SJSA1 (cell line): Measurements from ENCODE around the gene ITGA5. TPM values are rescaled to one million over a fixed set of nuclear protein-coding genes. Genes with fewer than 3 reads are reported as not detected.

Source experiments
- DNase-seq, 2 experiments: peaks; one replicate each; pipeline ENCODE4 v3.0.0-alpha.2; 2015 to 2020; ENCODE audit warnings: low spot score in 2 of 2, low read depth in 1 of 2
- H3K27ac ChIP-seq: fragments of 250-450 bp; sonication (Bioruptor Pico); 2 replicates; pipeline ENCODE4 v1.5.1; 2020; ENCODE audit warnings: mild to moderate bottlenecking, moderate library complexity
- H3K27me3 ChIP-seq: fragments of 250-450 bp; sonication (Bioruptor Pico); replicated peaks from 2 replicates; pipeline ENCODE4 v1.5.1; 2020; ENCODE audit warnings: mild to moderate bottlenecking, moderate library complexity
- H3K36me3 ChIP-seq: fragments of 250-450 bp; sonication (Bioruptor Pico); 2 replicates; pipeline ENCODE4 v1.5.1; 2020; ENCODE audit warnings: mild to moderate bottlenecking
- H3K4me1 ChIP-seq: fragments of 250-450 bp; sonication (Bioruptor Pico); replicated peaks from 2 replicates; pipeline ENCODE4 v1.6.1; 2021; ENCODE audit warnings: mild to moderate bottlenecking
- H3K4me3 ChIP-seq: fragments of 250-450 bp; sonication (Bioruptor Pico); 2 replicates; pipeline ENCODE4 v1.5.1; 2020; ENCODE audit warnings: mild to moderate bottlenecking
- H3K9me3 ChIP-seq: fragments of 250-450 bp; sonication (Bioruptor Pico); replicated peaks from 2 replicates; pipeline ENCODE4 v1.5.1; 2020; ENCODE audit warnings: mild to moderate bottlenecking
- total RNA-seq: library from RNA; depleted of rRNA; stranded (reverse); fragments of >200 nt; shearing (Covaris generic); gene quantifications from 2 replicates; pipeline ENCODE4 v1.2.3, GENCODE V29; 2014; rRNA removed

The ITGA5 gene
- 78.9 and 99.4 TPM in 2 replicates for total RNA-seq

- peak; percentile 76 to 86 for DNase-seq
- Histone ChIP-seq H3K27me3 (no peaks in the 10 kb centered on the region), H3K4me1 (peaks cover 61% of the 10 kb centered on the region), H3K9me3 (no peaks in the 10 kb centered on the region), H3K36me3 (peaks cover 18% of the 10 kb centered on the region; the same call in 1 of the 2 replicates), H3K27ac (peak within 1 kb of the TSS; percentile 83), H3K4me3 (peak within 1 kb of the TSS; percentile 93)
These were observed at the start of gene ITGA5 for GRCh38 chr12:54419088-54419887. ITGA5 (minus strand) TSS chr12:54419266; CDS start chr12:54419198, 68 bp downstream.

GRCh38 chr12:54465857-54466523, 46.9 kb upstream of the ITGA5 start:
- no peak overlapping the region for H3K4me3 ChIP-seq
- DNase-seq = no peak

GRCh38 chr12:54463484-54463883, 44.4 kb upstream of the ITGA5 start:
- Histone ChIP-seq H3K9me3 (no peaks in the 10 kb centered on the region), H3K27ac (no peak overlapping the region), H3K4me3 (no peak overlapping the region), H3K27me3 (peaks cover 41% of the 10 kb centered on the region), H3K36me3 (no peaks in the 10 kb centered on the region), H3K4me1 (no peaks in the 10 kb centered on the region)
- DNase-seq = no peak

More at GRCh38 chr12:54465857-54466523, 46.9 kb upstream of the ITGA5 start:
- H3K27ac ChIP-seq = no peak overlapping the region
- H3K27me3 ChIP-seq = peaks cover 40% of the 10 kb centered on the region
- no peaks in the 10 kb centered on the region for H3K9me3 ChIP-seq
- no peaks in the 10 kb centered on the region for H3K4me1 ChIP-seq
- H3K36me3 ChIP-seq = no peaks in the 10 kb centered on the region

GRCh38 chr12:54463034-54463433, 44.0 kb upstream of the ITGA5 start:
- no peak for DNase-seq
- no peaks in the 10 kb centered on the region for H3K4me1 ChIP-seq
- no peaks in the 10 kb centered on the region for H3K36me3 ChIP-seq
- H3K9me3 ChIP-seq = no peaks in the 10 kb centered on the region
- no peak overlapping the region for H3K4me3 ChIP-seq
- H3K27me3 ChIP-seq = peaks cover 42% of the 10 kb centered on the region
- no peak overlapping the region for H3K27ac ChIP-seq

- no peak for DNase-seq
- Histone ChIP-seq H3K9me3 (no peaks in the 10 kb centered on the region), H3K27ac (no peak overlapping the region), H3K27me3 (peaks cover 51% of the 10 kb centered on the region), H3K36me3 (no peaks in the 10 kb centered on the region), H3K4me1 (no peaks in the 10 kb centered on the region), H3K4me3 (no peak overlapping the region)
These were observed 41.4 kb upstream of the ITGA5 start for GRCh38 chr12:54460317-54460923.

GRCh38 chr12:54459355-54459754, 40.3 kb upstream of the ITGA5 start:
- Histone ChIP-seq H3K27ac (no peak overlapping the region), H3K27me3 (peaks cover 56% of the 10 kb centered on the region), H3K36me3 (no peaks in the 10 kb centered on the region), H3K9me3 (no peaks in the 10 kb centered on the region), H3K4me1 (no peaks in the 10 kb centered on the region), H3K4me3 (no peak overlapping the region)
- DNase-seq = no peak

GRCh38 chr12:54455760-54456469, 36.8 kb upstream of the ITGA5 start:
- Histone ChIP-seq H3K27me3 (peaks cover 56% of the 10 kb centered on the region), H3K4me3 (no peak overlapping the region), H3K4me1 (no peaks in the 10 kb centered on the region), H3K27ac (no peak overlapping the region), H3K9me3 (no peaks in the 10 kb centered on the region), H3K36me3 (no peaks in the 10 kb centered on the region)
- DNase-seq = no peak

GRCh38 chr12:54452628-54453027, 33.6 kb upstream of the ITGA5 start:
- Histone ChIP-seq H3K27me3 (peaks cover 51% of the 10 kb centered on the region), H3K4me1 (no peaks in the 10 kb centered on the region)

GRCh38 chr12:54448344-54448743, 29.3 kb upstream of the ITGA5 start:
- Histone ChIP-seq H3K27ac (no peak overlapping the region), H3K36me3 (no peaks in the 10 kb centered on the region), H3K4me3 (no peak overlapping the region), H3K27me3 (peaks cover 29% of the 10 kb centered on the region), H3K9me3 (no peaks in the 10 kb centered on the region), H3K4me1 (no peaks in the 10 kb centered on the region)
- DNase-seq = no peak

More at GRCh38 chr12:54452628-54453027, 33.6 kb upstream of the ITGA5 start:
- Histone ChIP-seq H3K4me3 (no peak overlapping the region), H3K36me3 (no peaks in the 10 kb centered on the region), H3K27ac (no peak overlapping the region), H3K9me3 (no peaks in the 10 kb centered on the region)
- DNase-seq = no peak

- H3K4me1 ChIP-seq = no peaks in the 10 kb centered on the region
- no peak overlapping the region for H3K4me3 ChIP-seq
- no peaks in the 10 kb centered on the region for H3K9me3 ChIP-seq
- H3K27me3 ChIP-seq = peaks cover 26% of the 10 kb centered on the region
- DNase-seq = no peak
- no peaks in the 10 kb centered on the region for H3K36me3 ChIP-seq
- H3K27ac ChIP-seq = no peak overlapping the region
These were observed 28.9 kb upstream of the ITGA5 start for GRCh38 chr12:54447917-54448316.

GRCh38 chr12:54444206-54444605, 25.1 kb upstream of the ITGA5 start:
- no peaks in the 10 kb centered on the region for H3K36me3 ChIP-seq
- 0 out of 2 replicates have a peak, but pooled peaks cover 2% of the 10 kb centered on the region for H3K9me3 ChIP-seq
- H3K4me1 ChIP-seq = no peaks in the 10 kb centered on the region
- peaks cover 19% of the 10 kb centered on the region for H3K27me3 ChIP-seq
- no peak for DNase-seq
- no peak overlapping the region for H3K4me3 ChIP-seq
- H3K27ac ChIP-seq = no peak overlapping the region

GRCh38 chr12:54443446-54443845, 24.4 kb upstream of the ITGA5 start:
- 0 out of 2 replicates have a peak, but pooled peaks cover 2% of the 10 kb centered on the region for H3K9me3 ChIP-seq
- H3K27ac ChIP-seq = no peak overlapping the region
- H3K4me3 ChIP-seq = no peak overlapping the region
- DNase-seq = no peak
- H3K36me3 ChIP-seq = no peaks in the 10 kb centered on the region
- no peaks in the 10 kb centered on the region for H3K4me1 ChIP-seq
- peaks cover 19% of the 10 kb centered on the region for H3K27me3 ChIP-seq

- Histone ChIP-seq H3K36me3 (no peaks in the 10 kb centered on the region), H3K4me3 (no peak overlapping the region), H3K27me3 (peaks cover 19% of the 10 kb centered on the region), H3K4me1 (no peaks in the 10 kb centered on the region), H3K27ac (no peak overlapping the region), H3K9me3 (0 out of 2 replicates have a peak, but pooled peaks cover 2% of the 10 kb centered on the region)
- no peak for DNase-seq
These were observed 23.9 kb upstream of the ITGA5 start for GRCh38 chr12:54442961-54443360.
